Right lobe of liver (tissue), 6 donors: ENCODE measurements around the gene APOOL. TPM values are rescaled to one million over a fixed set of nuclear protein-coding genes. Genes with fewer than 3 reads are reported as not detected.

Experiments used
- ATAC-seq, 4 donors: fragments of 200-7000 bp; cut with Tn5 transposase; one replicate each; pipeline ENCODE4 v1.9.1; 2020; ENCODE audit warnings: mild to moderate bottlenecking in 4 of 4, moderate library complexity in 4 of 4
- DNase-seq, 3 donors: peaks; one replicate each; pipeline ENCODE4 v3.0.0-alpha.2; 2020
- H3K27ac ChIP-seq, 3 donors: fragments of 200-600 bp; one replicate each; pipeline ENCODE4 v1.8.0; 2022
- H3K27me3 ChIP-seq, 2 donors: fragments of 200-600 bp; one replicate each; pipeline ENCODE4 v1.8.0; 2022
- H3K36me3 ChIP-seq, 4 donors: fragments of 200-600 bp; sonication (generic) in 1 of 4; one replicate each; pipeline versions ENCODE4 v1.5.1 to v1.8.0; 2017 to 2022; ENCODE audit warnings: control low read depth in 1 of 4
- H3K4me1 ChIP-seq, 4 donors: fragments of 200-600 bp; sonication (generic) in 1 of 4; one replicate each; pipeline versions ENCODE4 v1.5.1 to v1.8.0; 2017 to 2022; ENCODE audit warnings: control low read depth in 1 of 4
- H3K4me3 ChIP-seq, 3 donors: fragments of 200-600 bp; one replicate each; pipeline ENCODE4 v1.8.0; 2022
- H3K9me3 ChIP-seq, 4 donors: fragments of 200-600 bp; sonication (generic) in 1 of 4; one replicate each; pipeline versions ENCODE4 v1.5.1 to v1.8.0; 2017 to 2022; ENCODE audit warnings: control low read depth in 1 of 4
- POLR2A ChIP-seq: fragments of 450-650 bp; IDR thresholded peaks from one replicate; pipeline ENCODE4 v1.6.1; 2017; ENCODE audit warnings: antibody characterized with exemption, mild to moderate bottlenecking
- WGBS: methylation state at CpG from one replicate; pipeline ENCODE4 v1.1.6; 2018; ENCODE audit warnings: low coverage, low lambda C conversion rate; ENCODE audit not compliant: insufficient coverage; ENCODE audit errors: missing lambda C conversion rate; 5-methylcytosine and 5-hydroxymethylcytosine counted together
- intact Hi-C, 2 donors: fragments of 100-400 bp; cut with DNase I; formaldehyde crosslinking; loops; one replicate each; pipeline versions ENCODE4 v1.11.2 to v1.14.1; 2022
- total RNA-seq, 6 experiments: library from RNA; depleted of rRNA in 2 of 6; stranded (reverse); fragments of >200 nt in 2 of 6; fragmentation: NEBNext Ultra II Directional in 3 of 6; extraction: Animal tissue kit (Norgen Biotek cat#: 25700) in 3 of 6; gene quantifications; one replicate each; pipeline versions ENCODE4 v1.1.0 to v1.2.4, GENCODE V29; 2016 to 2023
- TF ChIP-seq, protein P1 (sequence below), 4 donors: fragments of 200-600 bp in 3 of 4; fragments of 450-650 bp in 1 of 4; IDR thresholded peaks; one replicate each; pipeline versions ENCODE4 v1.5.1 to v1.8.0; 2016 to 2022; ENCODE audit warnings: antibody characterized with exemption in 4 of 4, mild to moderate bottlenecking in 2 of 4
- donor health status: DM: no; HTN: yes; CAD: no.
- donor health status: DM: no; HTN: no; CAD: no.
- donor health status: DM: no; HTN: no; CAD: no.
- donor health status: DM: no; HTN: yes; CAD: no.
- donor health status: DM: no; HTN: yes; CAD: no.

APOOL gene
- total RNA-seq, 6 experiments from 2014 or later = 14.3 to 25.3 (median 20.0) TPM

GRCh38 chrX:85114776-85115175 is 111.1 kb downstream of the APOOL start:
- Histone ChIP-seq H3K36me3 (no peaks in the 10 kb centered on the region), H3K27ac (no peak overlapping the region), H3K4me1 (peaks cover 0 to 4% (median 0%) of the 10 kb centered on the region in 4 donors), H3K27me3 (no peaks in the 10 kb centered on the region), H3K4me3 (no peak overlapping the region), H3K9me3 (no peaks in the 10 kb centered on the region)
- no peak for ATAC-seq
- no peak for DNase-seq
- intact Hi-C loops = loop anchor here in 1 of 2 donors (10.0 kb wide), 1 partner anchor 430 kb away; no protein-coding TSS in a partner anchor
- no peak for TF ChIP-seq POLR2A
- TF ChIP-seq, protein P1, sequence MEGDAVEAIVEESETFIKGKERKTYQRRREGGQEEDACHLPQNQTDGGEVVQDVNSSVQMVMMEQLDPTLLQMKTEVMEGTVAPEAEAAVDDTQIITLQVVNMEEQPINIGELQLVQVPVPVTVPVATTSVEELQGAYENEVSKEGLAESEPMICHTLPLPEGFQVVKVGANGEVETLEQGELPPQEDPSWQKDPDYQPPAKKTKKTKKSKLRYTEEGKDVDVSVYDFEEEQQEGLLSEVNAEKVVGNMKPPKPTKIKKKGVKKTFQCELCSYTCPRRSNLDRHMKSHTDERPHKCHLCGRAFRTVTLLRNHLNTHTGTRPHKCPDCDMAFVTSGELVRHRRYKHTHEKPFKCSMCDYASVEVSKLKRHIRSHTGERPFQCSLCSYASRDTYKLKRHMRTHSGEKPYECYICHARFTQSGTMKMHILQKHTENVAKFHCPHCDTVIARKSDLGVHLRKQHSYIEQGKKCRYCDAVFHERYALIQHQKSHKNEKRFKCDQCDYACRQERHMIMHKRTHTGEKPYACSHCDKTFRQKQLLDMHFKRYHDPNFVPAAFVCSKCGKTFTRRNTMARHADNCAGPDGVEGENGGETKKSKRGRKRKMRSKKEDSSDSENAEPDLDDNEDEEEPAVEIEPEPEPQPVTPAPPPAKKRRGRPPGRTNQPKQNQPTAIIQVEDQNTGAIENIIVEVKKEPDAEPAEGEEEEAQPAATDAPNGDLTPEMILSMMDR (IDR thresholded peaks at IDR 0.05) = no peak

DNA sequence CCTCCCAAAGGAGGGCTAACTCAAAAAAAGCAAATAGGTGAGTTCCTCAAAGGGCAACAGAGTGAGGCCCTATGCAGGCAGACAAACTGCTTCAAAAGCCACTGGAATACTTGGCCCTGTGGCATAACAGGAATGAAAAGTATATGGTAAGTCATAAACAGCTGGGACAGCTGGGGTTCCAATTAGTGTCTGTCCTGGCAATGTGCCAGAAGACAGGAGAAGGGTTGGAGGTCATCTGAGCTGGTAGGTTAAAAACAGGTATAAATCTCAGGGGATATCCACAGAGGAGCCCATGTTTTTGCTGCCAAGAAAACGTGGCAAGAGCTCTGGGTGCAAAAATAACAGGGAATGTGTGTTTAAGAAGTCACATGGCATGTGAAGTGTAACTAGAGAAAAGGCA is 111.6 kb downstream of the APOOL start:
- no peak overlapping the region for H3K27ac ChIP-seq
- ATAC-seq = no peak
- intact Hi-C loops = loop anchor here in 1 of 2 donors (10.0 kb wide), 1 partner anchor 430 kb away; no protein-coding TSS in a partner anchor
- no peak for DNase-seq
- 0% methylated on average over 1 of the region's 1 CpG for WGBS
- TF ChIP-seq, protein P1 (IDR thresholded peaks at IDR 0.05) = no peak
- TF ChIP-seq POLR2A = no peak
- H3K27me3 ChIP-seq = no peaks in the 10 kb centered on the region
- peaks cover 0 to 4% (median 0%) of the 10 kb centered on the region in 4 donors for H3K4me1 ChIP-seq
- no peaks in the 10 kb centered on the region for H3K9me3 ChIP-seq
- no peak overlapping the region for H3K4me3 ChIP-seq
- no peaks in the 10 kb centered on the region for H3K36me3 ChIP-seq

DNA sequence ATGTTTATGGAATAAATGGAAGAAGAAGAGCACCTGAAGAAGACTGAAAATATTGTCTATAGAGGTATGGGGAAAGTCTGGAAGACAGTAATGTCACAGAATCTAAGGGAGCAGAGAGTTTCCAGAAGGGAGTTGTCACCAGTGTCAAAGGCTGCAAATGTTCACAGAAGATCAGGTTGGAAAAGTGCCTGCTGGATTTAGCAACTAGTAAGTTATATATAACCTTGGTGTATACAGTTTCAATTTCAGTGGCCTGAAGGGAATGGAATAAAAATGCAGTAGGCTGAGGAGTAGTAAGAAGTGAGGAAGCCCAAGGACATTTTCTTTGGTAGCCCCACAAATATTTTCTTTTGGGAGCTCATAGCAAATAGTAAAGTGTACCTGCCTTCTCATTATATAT is 132.7 kb downstream of the APOOL start:
- no peak overlapping the region for H3K4me3 ChIP-seq
- H3K4me1 ChIP-seq = no peaks in the 10 kb centered on the region
- no peak for ATAC-seq
- TF ChIP-seq POLR2A = no peak
- TF ChIP-seq, protein P1 (IDR thresholded peaks at IDR 0.05) = no peak
- H3K27me3 ChIP-seq = peaks cover 3 to 4% of the 10 kb centered on the region in 2 donors
- H3K36me3 ChIP-seq = no peaks in the 10 kb centered on the region
- no peak for DNase-seq
- intact Hi-C loops = no loop called here
- H3K27ac ChIP-seq = no peak overlapping the region
- no peaks in the 10 kb centered on the region for H3K9me3 ChIP-seq

DNA sequence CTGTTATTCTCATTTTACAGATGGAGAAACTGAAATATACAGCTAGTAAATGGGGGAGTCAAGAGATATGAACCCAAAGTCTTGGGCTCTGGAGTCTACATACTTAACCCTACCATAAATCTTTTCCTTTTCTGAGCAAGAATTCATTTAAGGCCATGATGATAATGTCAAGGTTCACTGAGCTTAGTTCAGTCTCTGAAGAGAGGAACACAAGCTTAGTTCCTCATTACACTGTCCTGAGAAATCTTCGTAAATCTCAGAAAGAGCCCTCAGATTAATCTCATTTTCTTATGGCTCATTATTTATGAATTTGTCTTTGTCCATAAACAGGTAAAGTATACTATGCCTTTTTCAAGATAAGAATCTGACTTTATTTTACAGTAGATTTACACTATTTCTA is 135.7 kb downstream of the APOOL start:
- H3K4me1 ChIP-seq = no peaks in the 10 kb centered on the region

More for the DNA sequence above, 135.7 kb downstream of the APOOL start:
- H3K27ac ChIP-seq = no peak overlapping the region
- peaks cover 3 to 4% of the 10 kb centered on the region in 2 donors for H3K27me3 ChIP-seq
- WGBS = 77% methylated on average over 1 of the region's 1 CpG
- no peaks in the 10 kb centered on the region for H3K9me3 ChIP-seq
- TF ChIP-seq POLR2A = no peak
- TF ChIP-seq, protein P1 (IDR thresholded peaks at IDR 0.05) = no peak
- DNase-seq (no peak), ATAC-seq (no peak)
- no peaks in the 10 kb centered on the region for H3K36me3 ChIP-seq
- H3K4me3 ChIP-seq = no peak overlapping the region
- intact Hi-C loops = no loop called here
